HepG2 (cell line): Measurements from ENCODE around the gene C12orf56. TPM values are rescaled to one million over a fixed set of nuclear protein-coding genes. Genes with fewer than 3 reads are reported as not detected.

Experiments
- ATAC-seq: fragments of 200-7000 bp; cut with Tn5 transposase; 3 replicates; pipeline ENCODE4 v1.9.1; 2020; ENCODE audit warnings: mild to moderate bottlenecking, moderate library complexity
- BruUV-seq: library from RNA; stranded (reverse); fragments of 400-500 nt; replicated peaks from 2 replicates; lab custom pipeline; 2021; lab: Mats Ljungman, UMichigan
- CTCF ChIA-PET: fragments of 300-600 bp; formaldehyde crosslinking; extraction: SDS; loops from one replicate; lab custom pipeline; 2021; ENCODE audit warnings: low total read pairs, inconsistent platforms, low intra/inter-chr PET ratio; lab: Yijun Ruan, JAX
- POLR2A ChIA-PET: fragments of 350-600 bp; sonication (Branson Sonifier 250); formaldehyde crosslinking; loops from one replicate; lab custom pipeline; 2020; ENCODE audit warnings: antibody characterized with exemption, inconsistent platforms; lab: Yijun Ruan, JAX
- DNase-seq: peaks from one replicate; pipeline ENCODE4 v3.0.0-alpha.2; 2015; ENCODE audit warnings: low spot score
- FAIRE-seq: peaks from 3 replicates; lab custom pipeline; 2011; peaks lifted over from hg19 to GRCh38; lab: Jason Lieb, UNC
- H2AFZ ChIP-seq: one replicate; pipeline ENCODE4 v1.6.1; 2011; ENCODE audit warnings: low read length, inconsistent platforms
- H3K27ac ChIP-seq: fragments of 300-600 bp; 3 replicates; pipeline ENCODE4 v1.8.0; 2011; ENCODE audit warnings: mixed run types, mild to moderate bottlenecking, mixed read lengths, low read length, inconsistent platforms; ENCODE audit not compliant: insufficient read depth; ENCODE audit errors: extremely low read length
- H3K27me3 ChIP-seq, 2 experiments: fragments of 200-600 bp in 1 of 2; 2 replicates in 1 of 2; 3 replicates in 1 of 2; pipeline versions ENCODE4 v1.6.0 to v1.8.0; 2011; ENCODE audit warnings: low read length in 2 of 2, mild to moderate bottlenecking in 2 of 2, moderate library complexity in 2 of 2, inconsistent platforms in 1 of 2; ENCODE audit not compliant: insufficient read depth in 2 of 2, control insufficient read depth in 1 of 2
- H3K36me3 ChIP-seq, 2 experiments: fragments of 200-600 bp in 1 of 2; replicated peaks in 1 of 2; 2 replicates in 1 of 2; 3 replicates in 1 of 2; pipeline versions ENCODE4 v1.5.1 to v1.8.0; 2011; ENCODE audit warnings: low read length in 2 of 2, inconsistent platforms in 1 of 2; ENCODE audit not compliant: insufficient read depth in 2 of 2, control insufficient read depth in 1 of 2
- H3K4me1 ChIP-seq: 2 replicates; pipeline ENCODE4 v1.5.1; 2012; ENCODE audit warnings: low read length, inconsistent platforms; ENCODE audit not compliant: insufficient read depth
- H3K4me2 ChIP-seq: 2 replicates; pipeline ENCODE4 v1.6.0; 2011; ENCODE audit warnings: low read depth, low read length, inconsistent platforms
- H3K4me3 ChIP-seq, 3 experiments: fragments of 200-600 bp in 1 of 3; sonication (generic), shearing (Covaris generic) in 1 of 3; replicated peaks in 1 of 3; 2 replicates each; pipeline ENCODE4 v1.5.1; 2011 to 2016; ENCODE audit warnings: low read length in 3 of 3, inconsistent platforms in 2 of 3, low read depth in 2 of 3, mild to moderate bottlenecking in 2 of 3, control low read depth in 1 of 3, mixed read lengths in 1 of 3; ENCODE audit not compliant: insufficient read depth in 1 of 3
- H3K79me2 ChIP-seq: one replicate; pipeline ENCODE4 v1.6.1; 2011; ENCODE audit warnings: low read length, inconsistent platforms; ENCODE audit not compliant: insufficient read depth
- H3K9ac ChIP-seq: 2 replicates; pipeline ENCODE4 v1.6.0; 2011; ENCODE audit warnings: mild to moderate bottlenecking, low read depth, low read length, inconsistent platforms; ENCODE audit not compliant: insufficient read depth
- H3K9me3 ChIP-seq: 2 replicates; pipeline ENCODE4 v1.5.1; 2012; ENCODE audit warnings: mild to moderate bottlenecking, low read length
- H4K20me1 ChIP-seq: 2 replicates; pipeline ENCODE4 v1.6.0; 2011; ENCODE audit warnings: inconsistent platforms, mild to moderate bottlenecking, low read length, moderate library complexity; ENCODE audit not compliant: insufficient read depth
- CEBPB ChIP-seq: IDR thresholded peaks from 2 replicates; pipeline ENCODE4 v1.6.1; 2011; ENCODE audit warnings: low read depth, low read length, improper control_type of control experiment, borderline replicate concordance
- IRF1 ChIP-seq: sonication (generic); formaldehyde crosslinking; IDR thresholded peaks from 2 replicates; pipeline ENCODE4 v1.4.0; 2020; ENCODE audit warnings: low read depth, mild to moderate bottlenecking, missing genetic modification reagents
- THAP7 ChIP-seq: sonication (generic); formaldehyde crosslinking; IDR thresholded peaks from 2 replicates; pipeline ENCODE4 v1.8.1; 2023; ENCODE audit warnings: mild to moderate bottlenecking, missing genetic modification reagents
- ZNF616 ChIP-seq: sonication (generic); formaldehyde crosslinking; IDR thresholded peaks from 2 replicates; pipeline ENCODE4 v1.5.0; 2020; ENCODE audit warnings: low read depth, mild to moderate bottlenecking, missing genetic modification reagents
- WGBS: methylation state at CpG from one replicate; pipeline ENCODE4 v1.1.6; 2017; ENCODE audit warnings: low lambda C conversion rate; 5-methylcytosine and 5-hydroxymethylcytosine counted together
- in situ Hi-C: cut with HindIII; loops from 2 replicates; pipeline ENCODE4 v1.10.0; 2017; ENCODE audit warnings: low pct_unique_long_range_greater_than_20kb; ENCODE audit not compliant: extremely low pct_ligation_motif_present
- intact Hi-C: fragments of 100-400 bp; cut with micrococcal nuclease; formaldehyde crosslinking; loops from one replicate; pipeline ENCODE4 v1.10.0; 2022; ENCODE audit not compliant: unreplicated experiment
- polyA plus RNA-seq, 8 experiments: library from polyadenylated mRNA; depleted of rRNA in 3 of 8; stranded (reverse) in 7 of 8; unstranded in 1 of 8; fragments of >200 nt; fragmentation: Illumina TruSeq in 4 of 8; extraction: Trizol in 4 of 8; gene quantifications; 2 replicates each; pipeline versions ENCODE4 v1.2.1 to v1.2.3, GENCODE V29; 2011 to 2016; ENCODE audit warnings: low read depth in 4 of 8, missing spikeins in 1 of 8, mixed read lengths in 1 of 8; ENCODE audit not compliant: insufficient read depth in 1 of 8
- total RNA-seq, 5 experiments: library from RNA; depleted of rRNA; stranded (reverse); fragments of >200 nt; fragmentation: Illumina TruSeq; extraction: Trizol; gene quantifications; 2 replicates each; pipeline ENCODE4 v1.2.3, GENCODE V29; 2016; ENCODE audit warnings: low read depth in 1 of 5
- TF ChIP-seq, protein P1 (sequence below): sonication (generic); formaldehyde crosslinking; IDR thresholded peaks from 2 replicates; pipeline ENCODE4 v1.5.0; 2020; ENCODE audit warnings: mild to moderate bottlenecking, missing genetic modification reagents, borderline replicate concordance

C12orf56 gene
- total and polyA plus RNA-seq, 2 of the 13 experiments (the other 11 are each of a cell fraction or from before 2014, with no cell fraction given), result 0.07 TPM; not detected in 1

GRCh38 chr12:64351265-64351664 lies 39.3 kb downstream of the C12orf56 start:
- in situ Hi-C loops, result no loop called here
- FAIRE-seq, result no peak

More at GRCh38 chr12:64351265-64351664, 39.3 kb downstream of the C12orf56 start:
- no peak overlapping the region for H3K4me3 ChIP-seq
- H3K4me2 ChIP-seq, result no peak overlapping the region
- no peaks in the 10 kb centered on the region for H4K20me1 ChIP-seq
- DNase-seq (no peak), ATAC-seq (no peak)
- 54% methylated on average over 5 of the region's 5 CpGs for WGBS
- POLR2A ChIA-PET, result no interaction called here
- H3K4me1 ChIP-seq, result no peaks in the 10 kb centered on the region
- no peaks in the 10 kb centered on the region for H3K9me3 ChIP-seq
- no TSS peak for BruUV-seq
- CTCF ChIA-PET, result no interaction called here
- no peaks in the 10 kb centered on the region for H3K27me3 ChIP-seq
- H2AFZ ChIP-seq, result no peak overlapping the region
- H3K9ac ChIP-seq, result no peak overlapping the region
- no peak overlapping the region for H3K27ac ChIP-seq
- no peaks in the 10 kb centered on the region for H3K36me3 ChIP-seq
- intact Hi-C loops, result no loop called here
- TF ChIP-seq, protein P1, sequence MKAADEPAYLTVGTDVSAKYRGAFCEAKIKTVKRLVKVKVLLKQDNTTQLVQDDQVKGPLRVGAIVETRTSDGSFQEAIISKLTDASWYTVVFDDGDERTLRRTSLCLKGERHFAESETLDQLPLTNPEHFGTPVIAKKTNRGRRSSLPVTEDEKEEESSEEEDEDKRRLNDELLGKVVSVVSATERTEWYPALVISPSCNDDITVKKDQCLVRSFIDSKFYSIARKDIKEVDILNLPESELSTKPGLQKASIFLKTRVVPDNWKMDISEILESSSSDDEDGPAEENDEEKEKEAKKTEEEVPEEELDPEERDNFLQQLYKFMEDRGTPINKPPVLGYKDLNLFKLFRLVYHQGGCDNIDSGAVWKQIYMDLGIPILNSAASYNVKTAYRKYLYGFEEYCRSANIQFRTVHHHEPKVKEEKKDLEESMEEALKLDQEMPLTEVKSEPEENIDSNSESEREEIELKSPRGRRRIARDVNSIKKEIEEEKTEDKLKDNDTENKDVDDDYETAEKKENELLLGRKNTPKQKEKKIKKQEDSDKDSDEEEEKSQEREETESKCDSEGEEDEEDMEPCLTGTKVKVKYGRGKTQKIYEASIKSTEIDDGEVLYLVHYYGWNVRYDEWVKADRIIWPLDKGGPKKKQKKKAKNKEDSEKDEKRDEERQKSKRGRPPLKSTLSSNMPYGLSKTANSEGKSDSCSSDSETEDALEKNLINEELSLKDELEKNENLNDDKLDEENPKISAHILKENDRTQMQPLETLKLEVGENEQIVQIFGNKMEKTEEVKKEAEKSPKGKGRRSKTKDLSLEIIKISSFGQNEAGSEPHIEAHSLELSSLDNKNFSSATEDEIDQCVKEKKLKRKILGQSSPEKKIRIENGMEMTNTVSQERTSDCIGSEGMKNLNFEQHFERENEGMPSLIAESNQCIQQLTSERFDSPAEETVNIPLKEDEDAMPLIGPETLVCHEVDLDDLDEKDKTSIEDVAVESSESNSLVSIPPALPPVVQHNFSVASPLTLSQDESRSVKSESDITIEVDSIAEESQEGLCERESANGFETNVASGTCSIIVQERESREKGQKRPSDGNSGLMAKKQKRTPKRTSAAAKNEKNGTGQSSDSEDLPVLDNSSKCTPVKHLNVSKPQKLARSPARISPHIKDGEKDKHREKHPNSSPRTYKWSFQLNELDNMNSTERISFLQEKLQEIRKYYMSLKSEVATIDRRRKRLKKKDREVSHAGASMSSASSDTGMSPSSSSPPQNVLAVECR (CRISPR knock-in tag), result no peak
- TF ChIP-seq THAP7 (CRISPR knock-in tag) (no peak), IRF1 (CRISPR knock-in tag) (no peak), ZNF616 (CRISPR knock-in tag) (peak; percentile 83; the same call in 1 of the 2 replicates), CEBPB (no peak)
- H3K79me2 ChIP-seq, result no peaks in the 10 kb centered on the region
